ENCODE data around the gene HIVEP3. TPM values are rescaled to one million over a fixed set of nuclear protein-coding genes. Genes with fewer than 3 reads are reported as not detected.

Gene HIVEP3
- total RNA-seq, 2 donors from 2014 or later: 13.3 to 25.0 TPM

DNA sequence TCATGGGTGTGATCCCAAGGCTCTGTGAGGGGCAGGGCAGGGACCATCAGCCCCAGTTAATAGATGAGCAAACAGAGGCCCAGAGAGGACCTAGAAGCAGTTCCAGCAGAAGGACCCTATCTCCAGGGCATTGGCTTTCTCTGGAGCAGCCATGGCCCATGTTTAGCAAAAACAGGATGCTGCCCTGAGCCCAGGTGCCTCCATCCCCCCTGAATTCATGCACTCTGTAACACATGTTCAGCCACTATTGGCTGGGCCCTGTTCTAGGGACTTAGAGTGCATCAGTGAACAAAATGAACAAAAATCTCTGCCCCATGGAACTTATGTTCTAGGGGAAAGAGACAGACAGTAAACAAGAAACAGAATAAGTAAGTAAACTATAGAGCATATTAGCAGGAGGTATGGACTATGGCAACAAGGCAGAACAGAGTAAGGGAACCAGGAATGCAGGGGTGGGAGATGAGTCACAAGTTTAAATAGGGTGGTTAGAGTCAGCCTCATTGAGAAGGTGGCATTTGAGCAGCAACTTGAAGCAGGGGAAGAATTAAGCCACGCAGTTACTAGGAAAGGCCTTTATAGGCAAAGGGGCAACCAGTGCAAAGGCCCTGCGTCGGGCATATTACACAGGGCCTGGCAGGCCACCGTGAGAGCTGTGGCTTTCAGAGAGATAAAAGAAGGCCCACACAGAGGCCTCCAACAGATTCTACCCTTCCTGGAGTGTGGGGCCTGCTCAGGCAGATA lies 248.3 kb downstream of the HIVEP3 start:
- Mint-ChIP-seq H3K9me3 (no peaks in the 10 kb centered on the region), H3K27ac (no peak overlapping the region), H3K36me3 (no peaks in the 10 kb centered on the region)
- ATAC-seq: peak; percentile 54 to 67
- DNase-seq (ENCODE audit: low spot score in 2 of 2): no peak

DNA sequence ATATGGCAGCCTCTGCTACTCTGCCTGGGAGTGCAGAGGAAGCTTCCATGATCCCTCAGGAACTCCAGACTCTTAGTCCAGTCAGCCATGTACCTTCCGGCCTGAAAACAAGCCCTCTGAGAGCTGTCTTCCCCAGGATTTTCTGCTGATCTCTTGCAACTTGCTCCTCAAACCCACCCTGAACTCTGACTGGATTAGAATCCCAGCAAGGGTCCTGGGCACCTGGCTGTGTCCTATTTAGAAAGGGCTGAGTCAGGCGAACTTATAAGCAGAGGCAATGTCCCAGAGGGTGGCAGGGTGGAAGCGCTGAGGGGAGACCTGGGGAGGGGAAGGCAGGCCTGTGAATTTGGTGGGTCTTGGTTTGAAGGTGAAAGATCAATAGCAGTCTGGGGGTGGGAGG lies 249.8 kb downstream of the HIVEP3 start:
- Mint-ChIP-seq H3K27ac (peak overlapping the region in 1 of 2 donors; percentile 34), H3K9me3 (no peaks in the 10 kb centered on the region), H3K36me3 (no peaks in the 10 kb centered on the region)
- no peak for ATAC-seq
- DNase-seq (ENCODE audit: low spot score in 2 of 2): no peak

DNA sequence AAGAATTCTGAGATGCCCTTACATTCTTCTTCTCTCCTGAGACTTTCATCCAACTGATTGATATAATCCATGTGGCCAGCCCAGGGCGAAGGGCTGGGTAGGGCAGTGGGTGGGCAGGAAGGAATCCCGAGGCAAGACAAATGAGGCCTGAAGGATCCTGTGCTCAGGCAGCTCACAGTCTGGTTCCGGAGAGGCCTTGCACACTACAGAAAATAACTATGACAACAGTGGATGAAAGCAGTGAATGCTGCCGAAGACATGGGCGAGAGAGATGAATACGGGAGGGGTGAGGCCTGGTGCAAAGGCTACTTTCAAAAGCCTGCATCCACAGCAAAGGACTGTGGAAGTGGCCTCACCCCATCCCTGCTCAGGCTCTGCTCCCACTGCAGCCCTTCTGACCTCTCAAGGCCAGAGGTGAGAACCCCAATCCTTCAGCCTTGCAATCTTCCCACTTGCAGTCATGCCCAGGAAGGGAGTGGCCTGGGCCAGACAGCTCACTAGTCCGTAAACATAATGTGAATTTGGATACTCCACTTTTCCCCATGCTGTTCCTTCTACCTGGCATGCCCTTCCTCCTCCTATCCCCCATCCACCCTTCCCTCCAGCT lies 250.6 kb downstream of the HIVEP3 start:
- peak overlapping the region; percentile 30 to 34 for H3K27ac Mint-ChIP-seq
- ATAC-seq (no peak), DNase-seq (ENCODE audit: low spot score in 2 of 2) (no peak)
- no peaks in the 10 kb centered on the region for H3K36me3 Mint-ChIP-seq
- no peaks in the 10 kb centered on the region for H3K9me3 Mint-ChIP-seq

DNA sequence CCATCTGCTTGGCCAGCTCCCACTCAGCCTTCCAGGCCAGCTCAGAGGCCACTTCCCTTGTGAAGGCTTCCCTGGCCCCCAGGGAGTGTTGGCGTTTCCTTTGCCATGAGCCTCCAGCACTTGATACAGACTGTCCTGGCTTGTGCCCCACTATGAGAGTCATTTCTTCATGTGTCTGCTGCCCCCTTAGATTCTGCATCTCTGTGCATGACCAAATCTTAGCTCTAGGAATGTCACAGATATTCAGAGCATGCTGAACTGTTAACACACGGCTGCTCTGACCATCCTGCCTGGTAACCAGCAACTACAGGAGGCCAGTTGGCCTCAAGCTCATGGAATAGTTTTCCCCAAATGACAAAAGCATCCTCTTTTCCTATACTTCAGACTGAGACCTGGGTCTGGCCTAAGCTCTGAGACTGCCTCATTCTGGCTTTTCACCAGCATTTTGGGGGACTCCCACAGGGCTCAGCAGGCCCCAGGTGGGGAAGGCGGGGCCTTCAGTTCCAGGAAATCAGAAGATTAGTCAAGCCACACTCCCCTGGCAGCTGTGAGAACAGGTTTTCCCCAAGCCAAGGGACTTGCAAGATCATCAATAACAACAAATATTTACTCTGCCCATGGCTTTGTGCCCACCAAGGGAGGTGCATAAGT lies 251.6 kb downstream of the HIVEP3 start:
- Mint-ChIP-seq H3K36me3 (no peaks in the 10 kb centered on the region), H3K9me3 (no peaks in the 10 kb centered on the region), H3K27ac (peak overlapping the region; percentile 79 to 80)
- DNase-seq (ENCODE audit: low spot score in 2 of 2) (peak; percentile 60 to 75), ATAC-seq (peak; percentile 68 to 69)

DNA sequence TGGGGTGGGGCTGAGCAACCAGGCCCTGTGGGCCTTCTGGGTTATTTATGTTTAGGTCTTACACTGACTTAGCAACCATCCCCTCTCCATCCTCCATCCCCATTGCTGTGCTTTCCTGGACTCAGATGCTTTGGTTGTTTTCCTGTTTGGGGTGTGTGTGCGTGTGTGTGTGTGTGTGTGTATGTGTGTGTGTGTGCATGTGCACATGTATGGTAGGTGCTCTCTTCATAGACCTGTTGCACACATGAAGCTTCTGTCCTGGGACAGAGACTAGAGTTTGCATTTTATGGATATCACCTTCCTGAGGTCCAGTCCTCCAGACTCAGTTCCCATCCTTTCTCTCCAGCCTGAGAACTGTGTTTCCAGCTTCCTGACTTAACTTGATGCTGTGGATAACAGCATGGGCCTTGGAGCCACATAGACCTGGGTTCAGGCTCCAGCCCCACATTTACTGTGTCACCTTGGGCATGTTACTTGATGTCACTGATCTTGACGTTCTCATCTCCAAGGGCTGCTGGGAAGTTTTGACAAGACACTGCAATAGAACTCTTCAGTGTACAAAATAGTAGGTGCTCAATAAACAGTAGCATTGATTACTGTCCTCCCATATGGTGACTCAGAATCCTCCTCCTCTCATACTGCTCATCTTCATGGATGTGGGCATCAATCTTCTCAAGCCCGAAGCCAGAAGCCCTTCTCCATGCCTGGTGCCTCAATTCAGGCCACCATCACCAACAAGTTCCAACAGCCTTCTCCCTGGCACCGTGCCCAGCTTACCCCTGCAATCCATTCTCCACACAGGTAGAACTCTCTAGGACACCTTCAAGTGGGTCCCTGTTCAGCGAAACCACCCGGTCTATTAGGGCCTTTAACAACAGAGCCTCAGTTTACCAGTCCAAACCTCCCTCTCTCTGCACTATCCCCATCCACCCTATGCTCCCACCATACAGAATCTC lies 252.5 kb downstream of the HIVEP3 start:
- H3K27ac Mint-ChIP-seq: peak overlapping the region; percentile 78 to 80
- H3K36me3 Mint-ChIP-seq: peaks cover 0 to 5% of the 10 kb centered on the region in 2 donors
- H3K9me3 Mint-ChIP-seq: no peaks in the 10 kb centered on the region
- ATAC-seq: no peak
- no peak for DNase-seq (ENCODE audit: low spot score in 2 of 2)

DNA sequence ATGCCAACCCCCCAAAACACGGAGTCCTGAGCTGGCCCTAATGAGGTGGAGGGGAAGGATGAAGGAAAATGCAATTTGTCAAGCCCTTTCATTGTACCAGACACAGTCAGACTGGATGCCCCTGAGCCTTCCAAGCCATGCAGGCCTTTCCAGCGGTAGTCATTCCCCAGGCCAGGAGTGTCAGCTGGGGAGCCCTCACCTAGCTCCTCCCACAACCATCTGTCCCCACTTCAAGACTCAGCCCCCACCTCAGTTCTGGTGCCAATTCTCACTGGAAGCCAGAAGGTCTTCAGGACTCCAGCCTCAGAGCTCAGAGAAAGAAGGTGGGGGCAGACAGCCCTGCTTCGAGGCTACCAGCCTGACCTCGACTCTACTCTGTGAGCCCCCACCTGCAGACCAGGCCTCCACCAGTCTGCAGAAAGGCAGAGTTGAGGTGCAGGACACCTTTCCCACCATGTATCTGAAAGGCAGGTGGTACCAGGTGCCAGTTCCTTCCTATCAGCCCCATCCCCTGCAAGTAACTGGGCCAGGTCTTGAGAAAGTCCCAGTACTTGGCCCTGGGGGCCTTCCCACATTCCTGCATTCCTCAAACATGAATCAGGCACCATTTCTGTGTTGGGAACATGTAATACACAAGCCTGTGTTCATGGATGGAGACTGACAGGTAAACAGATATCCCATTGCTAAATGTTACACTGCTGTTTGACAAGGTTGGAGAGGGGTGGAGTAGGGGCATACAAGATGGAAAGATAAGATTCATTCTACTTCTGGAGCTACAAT lies 253.7 kb downstream of the HIVEP3 start:
- Mint-ChIP-seq H3K36me3 (peaks cover 2 to 12% of the 10 kb centered on the region in 2 donors), H3K9me3 (no peaks in the 10 kb centered on the region), H3K27ac (no peak overlapping the region)
- no peak for ATAC-seq
- no peak for DNase-seq (ENCODE audit: low spot score in 2 of 2)

DNA sequence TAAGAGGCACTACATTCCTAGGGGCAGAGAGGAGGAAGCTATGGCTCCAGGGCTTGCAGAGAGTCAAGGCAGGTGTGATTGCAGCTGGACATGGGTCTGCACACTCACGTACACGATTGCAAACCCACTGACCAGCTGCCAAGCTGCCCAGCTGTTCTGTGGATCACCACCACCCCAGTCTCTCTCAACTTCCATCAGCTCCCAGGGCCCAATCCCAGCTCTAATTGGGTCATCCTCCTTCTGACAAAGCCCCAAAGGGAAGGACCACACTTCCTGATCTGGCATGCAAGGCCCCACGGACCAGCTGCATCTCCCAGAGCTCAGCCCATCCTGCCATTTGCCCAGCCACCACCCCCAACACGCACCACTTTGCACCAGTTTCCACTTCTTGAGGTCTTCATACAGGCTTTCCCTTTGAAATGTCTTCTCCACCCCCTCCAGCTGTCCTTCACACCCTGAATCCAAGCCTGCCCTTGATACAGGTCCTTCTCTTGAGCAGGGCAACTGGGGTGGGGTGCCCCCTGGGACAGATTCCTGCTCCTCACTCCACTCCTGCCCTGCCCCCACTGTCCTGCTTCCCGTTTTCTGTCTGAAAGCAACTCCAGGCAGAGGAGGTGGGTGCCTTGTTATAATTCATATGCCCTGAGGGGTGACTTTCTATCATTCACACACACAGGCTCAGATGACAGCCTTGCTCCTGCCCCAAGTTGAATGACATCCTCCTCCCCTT lies 254.9 kb downstream of the HIVEP3 start:
- no peaks in the 10 kb centered on the region for H3K9me3 Mint-ChIP-seq
- ATAC-seq: no peak
- no peak for DNase-seq (ENCODE audit: low spot score in 2 of 2)

DNA sequence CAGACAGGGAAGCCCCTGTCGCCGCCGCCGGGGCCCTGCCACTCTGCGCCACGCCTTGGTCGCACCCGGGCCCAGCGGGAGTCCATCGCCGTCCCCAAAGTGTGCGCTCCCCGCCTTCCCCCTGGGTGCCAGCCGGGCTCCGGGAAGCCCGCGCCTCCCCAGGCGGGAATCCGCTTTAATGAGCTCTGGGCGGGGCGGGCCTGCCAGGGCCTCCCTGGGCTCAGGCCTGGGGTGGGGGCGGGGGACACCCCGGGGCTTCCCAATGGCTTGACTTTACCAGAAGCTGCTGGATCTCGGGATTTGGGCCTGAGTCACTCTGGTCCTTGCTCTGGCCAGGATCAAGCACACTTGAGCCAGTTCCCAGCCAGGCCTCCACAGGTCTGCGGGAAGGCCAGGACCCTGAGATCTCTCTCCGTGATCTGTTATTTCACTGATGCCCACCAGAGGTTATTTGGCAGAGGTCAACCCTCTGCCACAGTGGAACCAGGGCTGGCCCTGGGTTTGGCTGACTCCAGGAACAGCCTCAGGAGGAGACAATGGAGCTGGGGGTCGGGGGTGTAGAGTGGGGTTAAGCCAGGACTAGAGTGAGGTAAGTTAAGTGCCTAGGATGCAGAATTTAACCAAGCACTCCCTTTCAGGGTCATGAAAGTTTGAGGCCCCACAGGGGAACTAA lies 255.8 kb downstream of the HIVEP3 start:
- ATAC-seq (no peak), DNase-seq (ENCODE audit: low spot score in 2 of 2) (no peak)
- Mint-ChIP-seq H3K9me3 (no peaks in the 10 kb centered on the region), H3K36me3 (peaks cover 22 to 23% of the 10 kb centered on the region in 2 donors), H3K27ac (peak overlapping the region in 1 of 2 donors; percentile 53)

More for the DNA sequence above, 254.9 kb downstream of the HIVEP3 start:
- H3K27ac Mint-ChIP-seq: peak overlapping the region; percentile 11 to 78
- peaks cover 14 to 22% of the 10 kb centered on the region in 2 donors for H3K36me3 Mint-ChIP-seq

DNA sequence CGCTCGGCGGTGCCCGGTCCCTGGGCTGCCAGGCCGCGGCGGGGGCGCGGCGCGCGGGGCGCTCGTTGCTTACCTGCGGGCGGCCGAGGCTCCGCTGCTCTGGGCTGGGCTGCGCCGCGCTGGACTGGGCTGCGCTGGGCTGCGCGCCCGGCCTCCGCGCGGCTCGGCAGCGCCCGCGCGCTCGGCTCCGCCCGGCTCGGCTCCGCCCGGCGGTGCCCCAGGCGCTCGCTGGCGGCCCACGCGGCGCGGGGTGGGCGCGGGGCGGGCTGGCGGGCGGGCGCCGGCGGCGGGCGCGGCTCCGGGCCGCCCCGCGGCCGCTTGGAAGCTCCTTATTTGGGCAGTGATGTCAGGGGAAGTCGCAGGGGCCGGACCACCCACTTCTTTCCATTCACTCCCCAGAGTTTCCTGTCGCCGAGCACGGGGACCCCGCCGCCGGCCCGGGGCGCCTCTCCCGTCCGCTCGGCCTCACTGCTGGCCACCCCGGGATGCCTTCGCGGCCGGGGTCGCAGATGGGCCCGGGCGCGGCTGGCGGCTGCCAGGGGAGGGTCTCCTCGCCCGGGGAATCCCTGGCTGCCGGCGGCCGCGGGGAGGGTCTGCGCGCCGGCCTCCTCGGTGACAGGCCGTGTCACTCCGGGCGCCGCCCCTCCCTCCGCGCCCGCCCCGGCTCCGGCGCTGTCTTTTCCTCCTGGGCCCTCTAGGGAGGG lies 256.5 kb downstream of the HIVEP3 start:
- ATAC-seq (peak; percentile 77 to 89), DNase-seq (ENCODE audit: low spot score in 2 of 2) (peak; percentile 65 to 75)
- no peak overlapping the region for H3K27ac Mint-ChIP-seq
- H3K36me3 Mint-ChIP-seq: peaks cover 23 to 25% of the 10 kb centered on the region in 2 donors
- no peaks in the 10 kb centered on the region for H3K9me3 Mint-ChIP-seq

DNA sequence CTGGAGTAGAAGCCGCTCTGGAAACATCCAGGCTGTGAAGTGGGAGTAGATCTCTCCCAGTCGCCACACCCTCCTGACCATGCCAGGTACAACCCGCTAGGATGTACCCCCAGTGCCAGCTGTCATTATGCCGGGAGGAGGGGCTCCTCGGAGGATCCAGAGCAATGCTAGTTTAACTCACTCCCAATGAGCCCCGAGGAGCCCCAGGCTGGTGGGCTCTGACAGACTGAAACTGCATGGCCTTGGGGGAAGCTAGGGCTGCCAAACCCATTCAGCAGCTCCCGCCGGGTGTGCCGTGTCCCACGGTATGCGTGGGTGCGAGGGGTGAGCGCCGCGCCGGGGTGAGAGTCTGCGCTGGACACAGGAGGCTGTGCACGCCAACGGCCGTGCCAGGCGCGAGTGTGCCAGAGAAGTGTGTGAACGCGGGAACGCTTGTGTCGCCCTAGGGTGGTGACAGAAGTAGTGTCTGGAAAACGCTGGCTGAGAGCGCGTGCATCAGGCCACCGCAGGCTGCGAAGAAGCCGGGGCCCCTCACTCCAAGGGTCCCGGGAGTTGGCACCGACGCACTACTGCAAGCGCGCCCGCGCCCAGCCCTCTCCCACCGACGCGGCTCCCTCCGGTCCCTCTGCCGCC lies 257.2 kb downstream of the HIVEP3 start:
- no peaks in the 10 kb centered on the region for H3K9me3 Mint-ChIP-seq
- peaks cover 28 to 29% of the 10 kb centered on the region in 2 donors for H3K36me3 Mint-ChIP-seq
- DNase-seq (ENCODE audit: low spot score in 2 of 2) (no peak), ATAC-seq (peak; percentile 10 to 18)
- peak overlapping the region; percentile 29 to 94 for H3K27ac Mint-ChIP-seq

DNA sequence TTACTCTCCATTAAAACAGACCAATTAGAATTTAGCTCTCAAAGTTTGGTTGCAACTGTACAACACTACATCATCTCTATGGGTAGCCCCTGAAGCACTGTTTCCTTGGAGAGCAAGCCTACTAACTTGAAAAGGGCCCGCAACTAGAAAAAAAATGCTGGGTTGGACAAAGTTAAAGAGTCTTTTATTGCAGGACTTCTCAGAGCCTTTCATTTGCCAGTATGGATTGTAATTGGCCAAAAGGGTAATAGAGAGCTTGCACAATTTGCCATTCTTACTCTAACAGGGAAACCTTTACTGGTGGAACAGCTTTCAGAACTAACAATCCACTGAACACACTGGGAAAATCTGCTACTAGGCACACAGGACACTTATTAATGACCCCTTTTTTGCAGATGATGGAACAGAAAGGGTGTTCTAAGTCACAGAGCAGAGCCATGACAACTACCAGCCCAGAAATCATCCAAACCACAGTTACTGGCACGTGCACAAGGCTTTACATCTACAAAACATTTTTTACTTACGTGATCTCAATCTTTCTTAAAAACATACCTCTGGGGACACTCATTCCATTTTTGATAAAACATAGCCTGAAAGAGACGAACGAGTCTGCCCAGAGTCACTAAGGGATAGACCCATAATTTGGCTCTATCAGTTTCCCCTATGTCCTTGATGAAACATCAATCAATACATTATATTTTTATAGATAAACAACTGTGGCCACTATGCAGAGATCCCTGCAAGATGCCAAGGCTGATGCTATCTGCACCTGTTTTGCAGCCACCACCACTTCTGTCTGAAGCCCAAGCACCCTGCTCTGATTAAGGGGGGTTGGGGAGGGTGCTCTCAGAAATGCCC lies 257.9 kb downstream of the HIVEP3 start:
- Mint-ChIP-seq H3K27ac (peak overlapping the region; percentile 29 to 94), H3K9me3 (no peaks in the 10 kb centered on the region), H3K36me3 (peaks cover 28 to 34% of the 10 kb centered on the region in 2 donors)
- DNase-seq (ENCODE audit: low spot score in 2 of 2) (no peak), ATAC-seq (no peak)

DNA sequence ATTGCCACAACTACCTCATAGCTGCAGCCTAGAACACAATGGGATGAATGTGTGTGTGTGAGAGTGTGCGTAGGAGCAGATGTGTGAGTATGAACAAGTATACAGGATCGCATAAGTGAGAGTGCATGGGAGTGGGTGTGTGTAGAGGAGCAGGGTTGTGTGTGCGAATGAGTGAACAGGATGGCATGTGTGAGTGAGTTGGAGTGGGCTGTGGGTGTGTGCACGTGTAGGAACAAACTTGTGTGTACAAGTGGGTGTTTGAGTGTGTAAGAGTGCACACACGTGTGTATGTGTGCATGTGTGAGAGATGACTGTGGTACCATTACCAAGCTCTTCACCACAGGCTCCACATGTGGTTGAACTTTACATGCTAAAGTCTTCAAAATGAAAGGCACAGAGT lies 258.8 kb downstream of the HIVEP3 start:
- peaks cover 28 to 37% of the 10 kb centered on the region in 2 donors for H3K36me3 Mint-ChIP-seq
- peak overlapping the region; percentile 11 to 29 for H3K27ac Mint-ChIP-seq
- ATAC-seq (peak in 1 of 2 donors; percentile 15), DNase-seq (ENCODE audit: low spot score in 2 of 2) (no peak)
- H3K9me3 Mint-ChIP-seq: no peaks in the 10 kb centered on the region

DNA sequence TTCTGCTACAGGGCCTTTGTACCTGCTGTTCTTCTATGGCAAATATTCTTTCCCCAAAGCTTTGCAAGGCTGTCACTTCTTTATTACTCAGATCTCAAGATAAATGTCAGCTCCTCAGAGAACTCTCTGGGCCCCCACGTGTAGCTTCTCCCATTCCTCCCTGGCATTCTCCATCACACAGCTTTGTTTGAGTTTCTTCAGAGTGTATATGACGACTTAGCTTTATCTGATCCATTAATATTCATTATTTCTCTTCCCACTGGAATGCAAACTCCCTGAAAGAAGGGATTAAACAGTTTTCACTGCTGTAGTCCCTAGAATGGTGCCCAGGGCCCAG lies 259.6 kb downstream of the HIVEP3 start:
- H3K9me3 Mint-ChIP-seq: no peaks in the 10 kb centered on the region
- peak overlapping the region; percentile 11 to 29 for H3K27ac Mint-ChIP-seq

More for the DNA sequence above, 259.6 kb downstream of the HIVEP3 start:
- DNase-seq (ENCODE audit: low spot score in 2 of 2) (no peak), ATAC-seq (no peak)
- H3K36me3 Mint-ChIP-seq: peaks cover 28 to 37% of the 10 kb centered on the region in 2 donors
